NCI-H2171 (cell line): ENCODE measurements around the gene EHBP1.
"Not testable (repeated sequence)": the region's sequence is repeated elsewhere in the genome, so short reads cannot be mapped to it uniquely, and the experiment has no call there.

Source experiments
- DNase-seq: peaks from one replicate; lab custom pipeline; 2025; lab: John Stamatoyannopoulos, UW

The EHBP1 gene

DNA sequence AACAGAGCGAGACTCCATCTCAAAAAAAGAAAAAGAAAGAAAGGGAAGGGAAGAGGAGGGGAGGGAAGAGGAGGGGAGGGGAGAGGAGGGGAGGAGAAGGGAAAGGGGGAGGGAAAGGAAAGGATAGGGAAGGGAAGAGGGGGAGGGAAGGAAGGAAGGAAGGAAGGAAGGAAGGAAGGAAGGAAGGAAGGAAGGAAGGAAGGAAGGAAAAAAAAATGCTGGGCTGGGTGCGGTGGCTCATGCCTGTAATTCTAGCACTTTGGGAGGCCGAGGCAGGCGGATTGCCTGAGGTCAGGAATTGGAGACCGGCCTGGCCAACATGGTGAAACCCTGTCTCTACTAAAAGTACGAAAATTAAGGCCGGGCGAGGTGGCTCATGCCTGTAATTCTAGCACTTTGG, 314.2 kb downstream of the EHBP1 start:
- DNase-seq = not testable (repeated sequence)

DNA sequence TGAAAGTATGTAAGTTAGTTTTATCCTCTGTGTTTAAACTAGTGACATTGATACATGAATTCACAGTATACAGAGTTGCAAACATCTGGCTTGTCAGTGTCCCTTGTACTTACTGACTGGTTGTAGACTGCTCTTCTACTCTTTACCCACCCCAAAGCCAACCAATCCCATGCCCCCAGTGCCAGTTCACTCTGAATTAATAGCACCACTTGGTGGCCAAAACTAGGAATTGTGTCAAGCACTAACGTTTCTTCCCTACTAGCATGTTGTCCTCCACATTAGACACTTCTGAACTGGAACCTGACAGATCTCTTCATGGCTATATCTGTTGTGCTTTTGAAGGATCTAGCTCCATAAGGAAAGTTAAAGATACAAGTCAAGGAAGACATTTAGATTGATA, 317.9 kb downstream of the EHBP1 start:
- no peak for DNase-seq

DNA sequence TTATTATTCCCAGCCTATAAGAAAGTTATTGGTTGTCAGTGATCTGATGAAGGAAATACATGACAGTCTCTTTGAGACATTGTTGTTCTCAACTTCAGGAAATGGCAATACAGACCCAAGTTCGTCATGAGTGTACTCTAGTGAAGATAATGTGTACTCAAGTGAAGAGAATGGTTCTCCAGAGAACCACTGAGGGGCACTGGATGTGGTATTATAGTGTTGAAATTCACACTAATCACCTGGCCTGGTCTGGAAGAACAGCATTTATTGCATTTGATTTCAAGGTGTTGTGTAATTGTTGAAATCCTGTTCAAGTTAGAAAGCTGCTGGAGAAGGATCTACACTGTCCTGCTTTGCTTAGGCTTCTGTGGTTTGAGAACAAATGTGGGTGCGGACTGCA, 321.7 kb downstream of the EHBP1 start:
- DNase-seq = no peak

DNA sequence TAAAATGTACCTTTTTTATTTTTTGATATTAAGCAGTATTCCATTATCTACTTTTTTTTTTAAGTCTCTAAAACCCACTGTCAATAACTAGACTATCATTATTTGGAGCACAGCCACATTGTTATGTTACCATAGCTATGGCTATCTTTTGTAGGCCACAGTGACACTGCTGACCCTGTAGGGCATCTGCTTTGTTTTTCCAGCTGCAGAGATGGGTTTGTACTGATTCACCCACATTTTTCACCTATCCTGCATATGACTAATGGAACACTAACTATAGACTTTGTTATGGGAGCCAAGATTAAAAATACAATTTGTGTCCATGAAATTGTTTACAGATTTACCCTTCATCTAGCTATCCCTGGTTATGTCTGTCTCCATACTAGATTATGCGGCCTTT, 323.5 kb downstream of the EHBP1 start:
- no peak for DNase-seq

DNA sequence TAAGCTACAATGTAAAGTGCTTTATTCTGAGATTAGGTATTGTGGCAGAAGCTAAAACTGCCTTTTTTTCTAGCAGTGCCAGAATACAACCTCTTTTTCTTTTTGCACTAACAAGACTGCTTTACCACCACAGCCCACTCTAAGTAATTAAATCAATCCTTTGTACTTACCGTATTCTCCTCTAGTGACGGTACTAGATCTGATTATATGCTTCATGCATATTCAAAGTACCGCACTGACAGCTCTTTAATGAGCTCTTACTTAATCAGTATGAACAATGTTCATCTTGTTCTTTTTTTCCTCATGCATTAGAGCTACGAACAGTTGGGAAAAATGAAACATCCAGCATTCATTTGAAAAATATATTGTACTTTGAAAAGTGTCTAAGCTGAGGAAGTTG, 329.0 kb downstream of the EHBP1 start:
- DNase-seq = no peak

DNA sequence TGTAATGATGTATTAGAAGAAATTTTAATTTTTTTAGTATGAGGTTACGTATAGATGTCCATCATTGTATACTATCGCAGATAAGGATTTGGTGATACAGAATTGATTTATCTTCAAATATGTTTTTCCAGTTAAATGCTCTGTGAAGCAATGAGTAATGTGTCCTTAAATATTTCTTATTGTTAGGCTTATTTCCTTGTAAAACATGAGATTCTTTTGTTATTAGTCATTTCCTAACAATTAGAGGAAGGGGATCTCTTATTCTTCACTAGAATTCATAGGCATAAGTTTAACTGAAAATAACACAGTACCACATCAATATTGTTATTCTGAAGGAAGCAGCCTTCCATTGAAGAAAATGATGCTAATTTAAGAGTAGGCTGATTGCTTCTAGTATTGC, 329.7 kb downstream of the EHBP1 start:
- no peak for DNase-seq

DNA sequence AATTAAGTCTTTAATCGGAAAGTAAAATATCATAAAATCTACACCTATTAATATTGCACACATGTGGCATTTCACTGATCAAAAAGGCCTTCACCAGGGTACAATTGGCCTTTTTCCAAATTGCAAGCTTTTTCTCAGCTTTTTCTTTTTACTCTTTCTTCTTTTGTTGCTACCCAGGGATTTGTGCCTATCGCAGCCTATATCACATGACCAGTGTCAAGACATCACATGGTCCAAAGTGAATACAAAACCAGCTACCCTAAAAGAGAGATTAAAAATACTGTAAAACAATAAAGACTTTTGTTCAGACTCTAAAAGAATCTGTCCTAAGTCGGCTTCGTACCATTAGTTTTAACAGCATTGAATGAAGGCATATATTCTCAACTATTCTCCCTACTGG, 330.1 kb downstream of the EHBP1 start:
- no peak for DNase-seq

DNA sequence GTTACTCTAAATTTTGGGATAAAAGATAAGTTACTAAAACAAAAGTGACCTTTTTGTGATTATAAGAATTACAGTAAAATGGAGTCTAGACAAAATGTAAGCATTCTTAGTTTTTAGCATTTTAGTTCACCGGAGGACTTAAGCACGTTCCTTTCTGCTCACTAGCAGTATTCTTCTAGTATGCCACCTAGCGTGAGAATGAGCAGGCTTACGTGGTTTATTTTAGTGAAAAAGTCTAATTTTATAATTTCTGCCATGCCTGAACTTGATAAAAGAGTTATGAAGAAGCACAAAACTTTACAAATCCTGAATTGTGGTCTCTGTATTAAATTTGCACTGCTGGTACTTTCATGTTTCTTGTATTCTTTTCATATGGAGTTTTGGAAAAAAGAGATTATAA, 332.5 kb downstream of the EHBP1 start:
- DNase-seq = no peak

DNA sequence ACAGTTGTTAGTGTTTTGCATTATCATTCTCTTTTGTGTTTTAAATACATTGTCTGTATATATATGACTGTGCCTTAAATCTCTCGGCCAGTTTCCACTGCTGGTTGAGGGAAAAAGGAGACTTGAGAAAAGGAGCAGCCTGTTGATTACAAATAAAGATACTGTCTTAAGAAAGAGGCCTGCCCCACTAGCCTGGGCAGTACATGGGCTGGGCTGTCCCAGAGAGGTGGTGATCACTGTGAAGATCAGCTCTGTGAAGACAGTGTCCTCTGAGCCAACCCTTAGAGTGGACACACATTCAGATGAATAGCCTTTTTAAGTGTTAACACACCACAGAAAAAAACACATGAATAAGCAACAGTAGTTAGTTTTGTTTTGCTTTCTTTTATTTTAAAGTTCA, 335.1 kb downstream of the EHBP1 start:
- no peak for DNase-seq

DNA sequence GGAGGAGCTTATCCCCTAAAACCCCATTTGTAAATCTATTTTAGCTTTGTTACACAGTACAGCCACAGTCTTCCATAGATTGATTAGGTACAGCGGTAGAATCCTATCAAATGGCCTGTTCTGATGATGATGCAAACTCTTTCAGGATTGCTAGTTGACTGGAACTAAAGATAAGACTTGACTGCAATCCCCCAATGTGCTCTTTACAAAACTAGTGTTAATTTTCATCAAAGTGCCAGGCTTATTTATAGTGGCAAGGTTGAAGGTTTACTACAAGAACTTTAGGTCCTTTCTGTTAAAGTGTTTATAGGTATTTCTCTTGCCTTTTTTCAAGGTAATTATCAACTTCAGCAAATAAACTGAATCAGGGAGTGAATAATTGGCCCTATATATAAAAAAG, 336.1 kb downstream of the EHBP1 start:
- no peak for DNase-seq

DNA sequence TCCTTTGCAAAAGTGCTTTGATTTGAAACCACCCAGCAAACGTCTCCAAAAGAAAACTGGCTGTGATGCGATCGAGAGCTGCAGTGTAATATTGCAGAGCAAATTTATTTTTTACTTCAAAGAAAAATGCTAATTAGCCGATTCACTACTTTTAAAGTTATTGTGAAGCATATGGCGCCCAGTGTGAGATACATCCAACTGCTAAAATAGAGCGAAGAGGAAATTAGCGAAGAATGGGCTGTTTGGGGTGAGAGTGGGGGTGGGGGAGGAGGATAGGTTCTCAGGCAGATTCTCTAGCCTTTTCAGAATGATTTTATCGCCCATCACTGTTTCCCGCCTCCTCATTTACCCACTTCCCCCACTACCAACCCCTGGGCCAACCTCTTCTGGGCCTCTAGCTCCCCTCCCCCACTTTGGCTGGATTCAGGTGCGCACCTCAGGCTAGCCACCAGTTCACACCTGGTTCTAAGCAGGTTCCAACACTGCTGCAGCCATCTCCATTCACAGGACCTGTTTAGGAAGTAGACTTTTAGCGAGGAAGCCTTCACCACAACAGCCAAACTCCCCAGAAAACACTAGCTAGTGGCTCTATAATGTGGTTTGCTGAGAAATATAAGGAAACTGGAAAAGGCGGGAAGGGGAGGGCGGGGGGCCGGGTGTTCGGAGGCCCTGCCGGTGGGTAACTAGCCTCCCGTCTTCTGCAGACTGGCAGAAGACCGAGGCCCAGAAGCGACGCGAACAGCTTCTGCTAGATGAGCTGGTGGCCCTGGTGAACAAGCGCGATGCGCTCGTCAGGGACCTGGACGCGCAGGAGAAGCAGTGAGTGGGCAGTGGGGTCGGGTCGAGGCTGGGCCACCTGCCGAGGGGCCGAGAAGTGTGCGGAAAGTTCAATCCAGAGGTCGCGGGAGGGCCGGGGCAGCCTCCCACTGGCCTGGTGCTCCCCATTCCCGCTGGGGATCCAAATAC, 339.1 kb downstream of the EHBP1 start:
- no peak for DNase-seq

DNA sequence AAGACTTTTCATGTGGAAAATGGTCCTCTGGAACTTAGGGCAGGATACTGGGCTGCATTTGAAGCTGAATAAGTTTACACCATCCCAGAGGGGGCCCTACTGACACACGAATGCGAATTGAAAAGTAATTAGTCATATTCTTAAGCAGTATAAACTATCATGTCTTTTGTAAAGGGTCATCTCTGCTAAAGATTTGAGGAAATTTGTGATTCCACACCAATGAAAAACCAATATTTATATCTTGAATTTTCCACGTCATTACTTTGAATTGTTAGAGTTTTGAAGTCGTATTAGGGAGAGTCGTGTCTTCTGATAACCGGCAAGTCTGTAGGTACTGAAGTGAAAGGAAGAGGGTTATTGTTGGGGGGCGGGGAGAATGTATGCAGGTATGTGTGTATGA, 341.0 kb downstream of the EHBP1 start:
- no peak for DNase-seq

DNA sequence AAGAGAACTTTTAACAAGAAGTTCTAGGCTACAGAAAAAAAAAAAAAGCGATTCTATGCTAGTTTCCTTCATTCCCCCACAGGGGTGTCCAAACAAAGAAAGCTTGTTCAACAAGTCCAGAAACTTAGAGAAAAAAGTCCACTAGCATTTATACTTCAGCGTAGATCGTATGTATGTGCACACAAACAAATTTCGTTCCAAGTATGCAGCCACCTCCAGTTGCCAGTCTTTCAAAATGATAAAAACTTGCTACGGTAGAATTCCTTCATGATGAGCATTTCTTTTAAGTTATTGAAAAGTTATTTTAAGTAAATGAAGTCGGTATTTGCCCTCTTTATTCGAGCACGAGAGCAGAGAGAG, 341.4 kb downstream of the EHBP1 start:
- DNase-seq = no peak

DNA sequence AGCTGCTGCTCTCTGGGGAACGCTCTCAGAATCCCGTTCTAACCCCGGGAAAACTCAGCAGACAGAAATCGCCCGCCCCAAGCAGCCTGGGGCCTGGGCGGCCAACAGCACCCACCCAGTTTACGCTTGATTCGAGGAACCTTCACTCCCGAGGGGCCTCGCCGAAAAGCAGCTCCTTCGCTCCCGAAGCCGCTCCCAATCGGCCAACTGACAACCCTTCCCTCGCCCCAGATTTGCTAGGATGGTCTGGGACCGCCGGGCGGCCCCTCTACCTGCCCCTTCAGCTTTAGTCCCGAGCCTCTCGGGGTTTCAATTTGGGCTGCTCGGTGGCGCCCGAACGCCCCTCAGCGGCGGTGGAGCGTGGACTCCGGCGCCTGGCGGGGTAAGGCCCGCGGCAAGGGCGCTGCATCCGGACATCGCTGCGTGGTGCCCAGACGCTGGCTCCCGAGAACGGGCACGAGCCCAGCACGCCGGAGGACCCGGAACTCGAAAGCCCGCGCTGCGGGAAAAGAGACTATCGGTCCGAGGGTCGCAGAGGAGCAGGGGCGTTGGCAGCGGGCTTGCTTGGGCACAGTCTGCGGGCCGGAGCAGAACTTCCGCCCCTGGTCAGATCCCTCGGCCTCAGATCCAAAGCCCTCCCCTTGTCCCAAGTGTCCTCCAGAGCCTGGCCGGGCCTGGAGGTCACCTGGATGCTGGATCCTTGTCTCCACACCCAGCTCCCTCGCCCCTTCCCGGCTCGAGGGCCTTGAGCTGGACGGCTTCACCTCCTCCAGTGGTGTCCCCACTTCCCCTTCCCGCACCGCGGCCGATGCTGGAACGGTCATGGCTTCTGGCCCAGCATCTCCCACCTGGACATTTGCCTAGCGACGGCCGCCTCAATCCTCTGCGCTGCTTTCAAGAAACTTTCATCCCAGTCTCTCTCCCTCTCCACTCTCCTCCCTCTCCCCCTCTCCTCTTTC, 342.1 kb downstream of the EHBP1 start:
- no peak for DNase-seq

DNA sequence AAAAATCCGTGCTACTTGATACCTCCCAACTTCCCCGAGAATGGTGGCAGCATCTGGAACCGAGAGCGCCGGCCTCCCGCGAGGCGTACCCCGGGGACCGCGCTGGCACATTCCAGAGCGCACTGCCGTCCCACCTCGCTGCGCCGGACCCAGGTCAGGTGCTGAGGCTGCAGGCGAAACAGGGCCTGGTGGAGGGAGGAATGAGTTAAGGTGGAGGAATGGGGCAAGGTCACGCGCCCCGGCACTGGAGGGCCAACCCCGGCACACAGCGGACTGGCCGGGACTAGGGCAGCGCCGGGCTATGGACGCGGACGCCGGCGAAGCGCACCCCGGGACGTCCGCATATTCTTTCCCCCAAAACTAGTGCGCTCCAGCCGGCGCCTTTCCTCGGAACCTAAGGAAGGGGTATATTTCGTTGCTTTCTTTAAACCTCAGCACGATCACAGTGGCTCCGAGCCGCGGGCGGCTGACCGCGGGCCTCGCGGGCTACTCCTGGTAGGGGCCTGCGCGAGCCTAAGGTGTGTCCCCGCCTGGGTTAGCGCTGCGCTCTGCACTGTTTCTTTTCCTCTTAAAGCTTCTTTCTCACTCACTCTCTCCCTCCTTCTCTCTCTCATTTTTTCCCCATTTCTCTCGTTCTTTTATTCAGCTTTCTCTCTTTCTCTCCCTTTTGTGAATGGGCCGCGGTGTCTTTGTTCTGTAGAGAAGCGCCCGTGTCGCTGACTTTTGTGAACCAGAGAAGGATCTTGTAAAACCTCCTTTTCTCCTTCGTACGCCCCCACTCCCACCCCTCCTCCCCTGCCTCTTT, 343.1 kb downstream of the EHBP1 start:
- DNase-seq = no peak

DNA sequence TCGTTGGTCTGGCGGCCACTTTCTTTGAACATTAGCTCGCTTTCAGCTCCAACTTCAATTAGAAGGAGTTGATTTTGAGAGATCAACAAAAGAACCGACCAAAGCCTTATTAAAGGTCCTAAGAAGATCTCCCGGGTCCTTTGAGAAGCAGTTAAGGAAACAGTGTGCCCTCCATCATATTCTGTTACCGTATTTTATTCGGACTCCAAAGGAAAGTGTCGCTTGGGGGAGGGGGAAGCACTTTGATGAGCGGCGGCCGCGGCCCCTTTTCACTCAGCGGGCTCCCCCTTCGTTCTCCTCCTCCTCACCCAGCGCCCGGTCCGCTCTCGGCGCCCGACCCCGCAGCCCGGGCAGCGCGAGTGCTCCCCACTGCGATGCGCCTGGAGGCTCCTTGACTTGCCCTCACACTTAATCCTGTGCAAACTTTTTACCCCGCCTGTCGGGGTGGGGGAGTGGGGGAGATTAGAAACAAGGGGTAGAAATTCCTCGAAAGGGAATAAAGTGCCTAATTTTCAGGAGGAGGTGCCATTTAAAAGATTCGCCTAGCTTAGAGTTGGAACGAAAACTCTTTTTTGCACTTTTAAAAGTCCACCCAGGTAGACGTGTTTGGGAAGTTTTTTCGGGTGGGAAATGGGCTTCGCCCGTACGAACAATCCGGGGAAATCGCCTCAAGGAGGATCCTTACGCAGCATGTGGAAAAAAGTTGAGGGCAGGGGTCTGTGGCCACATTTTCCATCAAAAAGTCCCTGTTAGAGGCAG, 343.9 kb downstream of the EHBP1 start:
- DNase-seq = no peak

DNA sequence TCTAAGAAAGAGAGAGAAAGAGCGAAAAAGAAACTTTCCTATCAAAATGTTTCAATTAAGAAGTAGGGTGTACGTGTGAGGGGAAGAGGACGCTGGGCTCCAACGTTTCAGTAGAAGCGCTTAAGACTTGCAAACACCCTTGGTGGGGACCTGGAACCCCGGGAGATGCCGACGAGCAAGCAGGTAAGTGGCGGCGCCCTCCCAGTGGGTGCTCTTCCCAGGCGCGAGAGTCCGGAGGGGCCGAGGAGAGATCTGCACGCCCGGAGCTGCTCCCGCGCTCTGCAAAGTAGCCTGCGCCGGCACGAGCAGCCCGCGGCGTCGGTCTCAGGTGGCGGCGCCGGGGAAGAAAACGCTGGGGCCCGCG, 344.4 kb downstream of the EHBP1 start:
- no peak for DNase-seq

DNA sequence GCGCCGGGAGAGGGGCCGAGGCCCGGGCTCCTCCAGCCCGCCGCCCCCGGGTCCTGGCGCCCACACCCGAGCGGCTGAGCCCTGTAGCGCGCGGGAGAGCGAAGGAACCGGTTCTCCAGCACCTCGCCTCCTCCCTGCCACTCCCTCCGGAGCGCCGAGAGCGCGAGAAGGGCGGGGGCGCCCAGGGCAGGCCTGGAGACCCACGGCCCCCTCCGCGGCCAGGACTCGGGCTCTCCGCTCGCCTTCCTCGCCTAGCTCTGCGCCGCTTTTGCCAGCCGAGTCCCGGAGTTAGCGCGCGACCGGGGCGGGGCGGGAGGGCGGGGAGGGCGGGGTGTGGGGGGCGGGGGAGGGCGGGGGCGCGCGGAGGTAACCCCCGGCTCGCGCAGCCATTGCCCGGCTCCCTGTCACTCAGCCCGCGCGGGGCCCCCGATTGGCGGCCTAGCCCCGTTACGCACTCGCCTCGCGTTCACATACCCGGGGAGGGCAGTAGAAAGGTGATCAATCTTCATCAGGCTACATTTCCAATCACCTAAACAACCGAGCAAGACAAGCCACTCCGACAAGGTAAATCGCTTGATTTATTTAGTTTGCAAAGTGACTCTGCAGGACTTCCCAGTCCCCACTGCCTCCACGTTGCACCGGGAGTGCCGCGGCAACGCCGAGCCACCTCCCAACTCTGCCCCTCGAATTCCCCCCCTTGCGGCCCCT, 345.0 kb downstream of the EHBP1 start, which contains the start of gene OTX1:
OTX1 (plus strand) TSS at position 497 of the 708 bp plus-strand sequence. CDS start 2,161 bp downstream, outside the sequence.
- DNase-seq = peak; percentile 73

DNA sequence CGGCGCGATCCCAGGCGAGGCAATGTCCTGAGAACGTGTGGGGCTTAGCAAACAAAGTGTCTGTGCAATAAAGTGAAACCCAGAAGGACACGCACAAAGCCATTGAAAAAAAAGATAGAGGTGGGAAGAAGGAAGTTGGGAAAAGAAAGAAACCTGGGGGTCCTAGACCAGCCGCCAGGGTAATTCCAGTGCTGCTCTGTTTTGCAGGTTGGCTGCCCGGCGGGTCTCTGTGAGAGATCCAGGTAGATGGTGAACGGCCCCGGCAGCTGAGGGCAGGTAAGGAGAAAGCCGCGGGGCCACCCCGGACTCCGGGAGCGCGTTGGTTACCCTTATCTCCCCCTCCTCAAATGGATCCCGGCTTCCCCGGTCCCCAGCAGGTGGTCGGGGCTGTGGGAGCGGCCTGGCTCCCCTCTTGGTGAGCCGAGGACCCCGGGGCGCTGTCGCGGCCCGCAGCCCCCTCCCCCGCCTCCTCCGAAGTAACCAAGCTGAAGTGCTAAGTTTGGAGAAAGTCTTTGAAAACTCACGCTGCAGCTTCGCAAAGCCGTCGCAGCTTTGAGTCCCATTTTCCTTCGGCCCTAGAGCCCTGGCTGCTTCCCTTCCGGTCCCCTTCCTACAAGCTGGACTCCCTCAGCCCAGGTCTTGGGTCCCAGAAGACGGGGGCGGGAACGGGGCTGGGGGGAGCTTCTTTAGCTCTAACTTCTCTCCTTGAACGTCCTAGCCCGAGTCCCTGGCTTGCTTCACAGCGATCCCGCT, 345.7 kb downstream of the EHBP1 start:
- DNase-seq = no peak

DNA sequence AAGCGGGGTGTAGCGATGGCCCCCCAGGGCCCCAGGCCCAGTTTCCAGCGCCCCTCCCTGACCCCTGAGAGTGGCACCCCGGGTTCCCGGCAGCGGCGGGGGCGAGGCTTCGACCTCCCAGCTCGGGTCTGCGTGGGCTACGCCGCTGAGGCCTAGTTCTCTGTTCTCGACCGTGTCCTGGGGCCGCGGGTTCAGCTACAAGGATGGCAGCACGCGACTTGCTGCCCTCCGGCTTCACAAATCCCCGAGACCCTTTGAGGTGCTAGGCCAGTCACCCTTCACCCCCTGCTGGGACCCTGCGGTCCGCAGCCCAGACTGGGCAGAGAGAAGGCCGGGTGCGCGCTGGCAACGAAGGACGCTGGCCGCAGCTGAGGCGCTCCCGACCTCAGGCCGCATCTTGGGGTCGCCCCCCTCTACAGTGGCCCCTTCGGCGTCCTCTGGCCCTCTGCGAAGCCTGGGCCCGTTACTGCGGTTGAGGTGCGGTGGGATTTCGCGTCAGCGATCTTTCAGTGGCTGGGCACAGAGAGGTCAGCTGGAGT, 346.4 kb downstream of the EHBP1 start:
- DNase-seq = no peak
